Globus pallidus (tissue), 1 donor: Measurements from ENCODE around the gene CD96.
"Not testable (repeated sequence)": the region's sequence is repeated elsewhere in the genome, so short reads cannot be mapped to it uniquely, and the experiment has no call there.

ENCODE experiments used
- DNase-seq: peaks from one replicate; pipeline ENCODE4 v3.0.0-alpha.2; 2015; ENCODE audit warnings: low spot score

The CD96 gene

GRCh38 chr3:111541911-111542483 lies at the start of gene CD96:
TSS of gene CD96 (plus strand) at chr3:111542197. CDS start at chr3:111542249, 52 bp downstream.
- DNase-seq = no peak

GRCh38 chr3:111493276-111493675 lies 48.7 kb upstream of the CD96 start:
- DNase-seq = no peak

GRCh38 chr3:111496894-111497559 lies 45.0 kb upstream of the CD96 start:
- DNase-seq = no peak

GRCh38 chr3:111498022-111498421 lies 44.0 kb upstream of the CD96 start:
- no peak for DNase-seq

GRCh38 chr3:111506435-111506834 lies 35.6 kb upstream of the CD96 start:
- DNase-seq = no peak

- DNase-seq = no peak
These were observed 32.7 kb upstream of the CD96 start for GRCh38 chr3:111509308-111509707.

- no peak for DNase-seq
These were observed 24.2 kb upstream of the CD96 start for GRCh38 chr3:111517801-111518200.

GRCh38 chr3:111519178-111519855 lies 22.7 kb upstream of the CD96 start:
- DNase-seq = no peak

GRCh38 chr3:111521891-111522290 lies 20.1 kb upstream of the CD96 start:
- no peak for DNase-seq

GRCh38 chr3:111524486-111524885 lies 17.5 kb upstream of the CD96 start:
- not testable (repeated sequence) for DNase-seq

- DNase-seq = no peak
These were observed 10.6 kb upstream of the CD96 start for GRCh38 chr3:111531446-111531845.

GRCh38 chr3:111534701-111535100 lies 7.3 kb upstream of the CD96 start:
- no peak for DNase-seq

- DNase-seq = no peak
These were observed 3.9 kb upstream of the CD96 start for GRCh38 chr3:111538111-111538510.

GRCh38 chr3:111538681-111539083 lies 3.3 kb upstream of the CD96 start:
- DNase-seq = no peak

- DNase-seq = peak; percentile 27
These were observed 2.4 kb upstream of the CD96 start for GRCh38 chr3:111539351-111540331.

GRCh38 chr3:111541391-111541790 lies 606 bp upstream of the CD96 start:
- DNase-seq = no peak

GRCh38 chr3:111542611-111543300 lies 759 bp downstream of the CD96 start:
- DNase-seq = no peak

GRCh38 chr3:111545349-111545748 lies 3.4 kb downstream of the CD96 start:
- DNase-seq = no peak

GRCh38 chr3:111547631-111548030 lies 5.6 kb downstream of the CD96 start:
- no peak for DNase-seq

GRCh38 chr3:111548092-111548491 lies 6.1 kb downstream of the CD96 start:
- DNase-seq = no peak

GRCh38 chr3:111548756-111549155 lies 6.8 kb downstream of the CD96 start:
- no peak for DNase-seq

GRCh38 chr3:111561902-111562301 lies 19.9 kb downstream of the CD96 start:
- not testable (repeated sequence) for DNase-seq
